Activated CD8-positive, alpha-beta T cell treated with anti-CD3 and anti-CD28 coated beads for 36 hours (primary cell): ENCODE data around the gene CXCL5. TPM values are rescaled to one million over a fixed set of nuclear protein-coding genes. Genes with fewer than 3 reads are reported as not detected.
A peak's percentile ranks its signal among the peaks of the same experiment; 100 is the strongest.

Source experiments
- ATAC-seq: fragments of 200-7000 bp; cut with Tn5 transposase; one replicate; pipeline ENCODE4 v1.10.0; 2021; ENCODE audit warnings: mild to moderate bottlenecking, moderate library complexity
- CTCF ChIA-PET: fragments of 350-600 bp; sonication (Branson Sonifier 250); formaldehyde crosslinking; loops from one replicate; lab custom pipeline; 2021; ENCODE audit warnings: antibody characterized with exemption; lab: Charles Lee
- POLR2A ChIA-PET: fragments of 350-600 bp; sonication (Branson Sonifier 250); formaldehyde crosslinking; loops from one replicate; lab custom pipeline; 2021; ENCODE audit warnings: antibody characterized with exemption; lab: Charles Lee
- DNase-seq: peaks from one replicate; pipeline ENCODE4 v3.0.0-alpha.2; 2020
- H3K27ac Mint-ChIP-seq: one replicate; pipeline ENCODE4 v1.8.0; 2021; ENCODE audit warnings: mild to moderate bottlenecking, mixed read lengths
- H3K27me3 Mint-ChIP-seq: one replicate; pipeline ENCODE4 v1.8.0; 2021; ENCODE audit warnings: mixed read lengths
- H3K36me3 Mint-ChIP-seq: one replicate; pipeline ENCODE4 v1.8.0; 2021; ENCODE audit warnings: low read depth, mixed read lengths
- H3K4me1 Mint-ChIP-seq: one replicate; pipeline ENCODE4 v1.8.0; 2021; ENCODE audit warnings: low read depth, mixed read lengths
- H3K4me3 Mint-ChIP-seq: one replicate; pipeline ENCODE4 v1.8.0; 2021; ENCODE audit warnings: mild to moderate bottlenecking, moderate library complexity, mixed read lengths
- H3K9me3 Mint-ChIP-seq: one replicate; pipeline ENCODE4 v1.8.0; 2021; ENCODE audit warnings: mixed read lengths
- CTCF ChIP-seq: fragments of 200-600 bp; IDR thresholded peaks from one replicate; pipeline ENCODE4 v1.8.0; 2022; ENCODE audit warnings: antibody characterized with exemption, mild to moderate bottlenecking
- intact Hi-C: fragments of 100-400 bp; cut with micrococcal nuclease; formaldehyde crosslinking; loops from one replicate; pipeline ENCODE4 v1.10.0; 2022
- total RNA-seq, 2 experiments: library from RNA; stranded (reverse); gene quantifications; one replicate each; pipeline ENCODE4 v1.2.3, GENCODE V29; 2021

CXCL5 gene
- total RNA-seq, 2 experiments from 2014 or later = not detected

- CTCF ChIA-PET = no interaction called here
- Mint-ChIP-seq H3K9me3 (peaks cover 3% of the 10 kb centered on the region), H3K36me3 (no peaks in the 10 kb centered on the region), H3K27me3 (peaks cover 3% of the 10 kb centered on the region), H3K27ac (no peak overlapping the region), H3K4me3 (no peak overlapping the region), H3K4me1 (no peaks in the 10 kb centered on the region)
- POLR2A ChIA-PET = interaction anchor here (0.6 kb wide), 1 partner anchor 389 kb away, joined by 3 read pairs; no protein-coding TSS in a partner anchor
- intact Hi-C loops = no loop called here
- ATAC-seq (no peak), DNase-seq (no peak)
- no peak for TF ChIP-seq CTCF
These were observed 30.0 kb upstream of the CXCL5 start for GRCh38 chr4:74028504-74028903.

GRCh38 chr4:74023709-74024108, 25.2 kb upstream of the CXCL5 start:
- intact Hi-C loops = no loop called here
- peaks cover 2% of the 10 kb centered on the region for H3K4me1 Mint-ChIP-seq
- ChIA-PET CTCF (no interaction called here), POLR2A (no interaction called here)
- no peak for ATAC-seq
- H3K9me3 Mint-ChIP-seq = peaks cover 3% of the 10 kb centered on the region
- H3K4me3 Mint-ChIP-seq = no peak overlapping the region
- no peak for DNase-seq
- H3K27me3 Mint-ChIP-seq = no peaks in the 10 kb centered on the region
- no peak overlapping the region for H3K27ac Mint-ChIP-seq
- TF ChIP-seq CTCF = no peak
- H3K36me3 Mint-ChIP-seq = no peaks in the 10 kb centered on the region

GRCh38 chr4:74021601-74022000, 23.1 kb upstream of the CXCL5 start:
- peaks cover 9% of the 10 kb centered on the region for H3K4me1 Mint-ChIP-seq
- no peaks in the 10 kb centered on the region for H3K36me3 Mint-ChIP-seq
- ATAC-seq (no peak), DNase-seq (no peak)
- H3K27ac Mint-ChIP-seq = no peak overlapping the region
- CTCF ChIA-PET = no interaction called here
- H3K27me3 Mint-ChIP-seq = no peaks in the 10 kb centered on the region
- TF ChIP-seq CTCF = no peak
- intact Hi-C loops = no loop called here
- H3K4me3 Mint-ChIP-seq = no peak overlapping the region
- no peaks in the 10 kb centered on the region for H3K9me3 Mint-ChIP-seq
- POLR2A ChIA-PET = no interaction called here

GRCh38 chr4:74018771-74019170, 20.3 kb upstream of the CXCL5 start:
- no peak overlapping the region for H3K27ac Mint-ChIP-seq
- peak; percentile 58 for ATAC-seq
- ChIA-PET CTCF (no interaction called here), POLR2A (no interaction called here)
- H3K4me3 Mint-ChIP-seq = no peak overlapping the region
- peaks cover 15% of the 10 kb centered on the region for H3K4me1 Mint-ChIP-seq
- no peaks in the 10 kb centered on the region for H3K36me3 Mint-ChIP-seq
- no peaks in the 10 kb centered on the region for H3K27me3 Mint-ChIP-seq
- intact Hi-C loops = no loop called here
- no peaks in the 10 kb centered on the region for H3K9me3 Mint-ChIP-seq
- TF ChIP-seq CTCF = no peak
- DNase-seq = peak; percentile 14

- CTCF ChIA-PET = no interaction called here
- intact Hi-C loops = no loop called here
- H3K4me3 Mint-ChIP-seq = no peak overlapping the region
- ATAC-seq (no peak), DNase-seq (no peak)
- POLR2A ChIA-PET = no interaction called here
- no peak overlapping the region for H3K27ac Mint-ChIP-seq
- peaks cover 15% of the 10 kb centered on the region for H3K4me1 Mint-ChIP-seq
- H3K9me3 Mint-ChIP-seq = no peaks in the 10 kb centered on the region
- H3K27me3 Mint-ChIP-seq = no peaks in the 10 kb centered on the region
- no peak for TF ChIP-seq CTCF
- H3K36me3 Mint-ChIP-seq = no peaks in the 10 kb centered on the region
These were observed 19.6 kb upstream of the CXCL5 start for GRCh38 chr4:74018116-74018515.
